ENCODE measurements around the gene RPGR. TPM values are rescaled to one million over a fixed set of nuclear protein-coding genes. Genes with fewer than 3 reads are reported as not detected.

RPGR gene
- total RNA-seq (2022; extraction: Qiagen RNA extraction; ENCODE audit: low read depth): 9.6 to 14.6 TPM (median 11.3 TPM) in 5 replicates

DNA sequence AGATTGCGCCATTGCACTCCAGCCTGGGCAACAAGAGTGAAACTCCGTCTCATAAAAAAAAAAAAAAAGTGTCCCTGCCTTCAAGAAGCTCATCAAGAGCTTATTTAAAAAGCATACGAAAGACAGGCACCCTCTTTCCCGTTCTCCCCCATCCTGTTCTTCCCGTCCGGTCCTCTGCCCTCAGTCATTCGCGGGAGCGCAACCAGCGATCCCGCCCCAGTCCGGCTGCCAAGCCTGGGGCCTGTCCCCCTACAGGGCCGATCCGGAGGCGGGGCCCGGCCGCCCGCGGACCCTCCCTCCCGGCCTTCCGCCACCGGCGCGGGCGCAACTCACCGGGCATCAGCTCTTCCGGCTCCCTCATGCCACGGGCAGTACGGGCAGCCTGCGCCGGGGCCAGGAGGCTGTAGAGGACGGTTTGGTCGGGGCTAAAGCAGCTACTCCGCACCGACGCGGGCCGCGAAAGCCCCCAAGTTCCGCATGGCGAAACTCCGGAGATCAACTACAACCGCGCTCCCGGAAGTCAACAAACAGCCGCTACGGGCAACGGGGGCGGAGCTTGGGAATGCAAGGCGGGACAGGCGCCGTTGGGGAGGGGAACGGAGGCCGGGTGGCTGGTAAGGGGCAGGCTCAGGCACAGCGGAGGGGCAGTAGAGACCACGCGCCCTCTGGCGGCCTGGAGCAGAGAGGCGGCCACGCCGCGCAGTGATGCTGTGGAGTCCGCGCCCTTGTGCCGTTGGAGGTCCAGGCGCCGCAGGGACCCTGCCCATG lies at the start of gene RPGR:
Gene RPGR, minus strand, starts transcription at position 503 of the 768 bp plus-strand sequence. Its CDS starts 142 bp downstream, at position 361.

GRCh38 chrX:38352362-38352761 lies 25.1 kb upstream of the RPGR start, which contains the start of gene OTC:
OTC (plus strand) TSS chrX:38352604; CDS start chrX:38352697, 93 bp downstream.

GRCh38 chrX:38220415-38221390 lies 106.6 kb downstream of the RPGR start, which contains the start of gene SRPX:
SRPX (minus strand) TSS chrX:38220871; CDS start chrX:38220792, 79 bp downstream.

Other genes with a start within 250 kb of the RPGR start
- 4.4 to 6.9 TPM (median 6.4 TPM) in 5 replicates for gene SRPX, start 106.6 kb downstream of the RPGR start, total RNA-seq (2022; extraction: Qiagen RNA extraction; ENCODE audit: low read depth)
- gene OTC, start 25.1 kb upstream of the RPGR start, total RNA-seq (2022; extraction: Qiagen RNA extraction; ENCODE audit: low read depth): not detected in 5 replicates
- 2.9 to 3.6 TPM (median 3.2 TPM) in 5 replicates for gene TSPAN7, start 234.0 kb upstream of the RPGR start, total RNA-seq (2022; extraction: Qiagen RNA extraction; ENCODE audit: low read depth)

Data from A549 treated with DMSO at 1 μM for 4 hours (cell line).